ENCODE measurements around the gene KRT76. TPM values are rescaled to one million over a fixed set of nuclear protein-coding genes. Genes with fewer than 3 reads are reported as not detected.

Gene KRT76
- polyA plus RNA-seq (2013, experiment 1 of 2) = not detected
- polyA plus RNA-seq (2013, experiment 2 of 2) = not detected

GRCh38 chr12:52776913-52777395, at the start of gene KRT76:
Gene KRT76 (minus strand): TSS chr12:52777345. CDS start chr12:52777291, 54 bp downstream.
- Histone ChIP-seq H3K4me3 (ENCODE audit: extremely low read depth, insufficient read depth, low read length, poor library complexity, severe bottlenecking) (no peak within 1 kb of the TSS), H3K9me3 (ENCODE audit: control insufficient read depth, low read length) (no peaks in the 10 kb centered on the region)
- 88 to 100% methylated on average over 2 to 8 of the region's 8 CpGs for WGBS, 2 experiments (ENCODE audit: insufficient coverage in 2 of 2)

GRCh38 chr12:52825961-52826360, 48.8 kb upstream of the KRT76 start:
- no peak overlapping the region for H3K27ac ChIP-seq (ENCODE audit: low read depth, low read length, severe bottlenecking)
- no peaks in the 10 kb centered on the region for H3K36me3 ChIP-seq (ENCODE audit: control insufficient read depth, insufficient read depth, low read length)
- peaks cover 6% of the 10 kb centered on the region for H3K4me1 ChIP-seq (ENCODE audit: control insufficient read depth, insufficient read depth, low read length, poor library complexity, severe bottlenecking)
- no peak overlapping the region for H3K4me3 ChIP-seq (ENCODE audit: extremely low read depth, insufficient read depth, low read length, poor library complexity, severe bottlenecking)
- no peaks in the 10 kb centered on the region for H3K9me3 ChIP-seq (ENCODE audit: control insufficient read depth, low read length)
- WGBS, 2 experiments (ENCODE audit: insufficient coverage in 2 of 2) = 95 to 96% methylated on average over 3 of the region's 4 CpGs

More at GRCh38 chr12:52776913-52777395, at the start of gene KRT76:
- H3K4me1 ChIP-seq (ENCODE audit: control insufficient read depth, insufficient read depth, low read length, poor library complexity, severe bottlenecking) = no peaks in the 10 kb centered on the region
- H3K36me3 ChIP-seq (ENCODE audit: control insufficient read depth, insufficient read depth, low read length) = no peaks in the 10 kb centered on the region
- H3K27ac ChIP-seq (ENCODE audit: low read depth, low read length, severe bottlenecking) = no peak within 1 kb of the TSS

GRCh38 chr12:52824741-52825410, 47.7 kb upstream of the KRT76 start:
- peaks cover 6% of the 10 kb centered on the region for H3K4me1 ChIP-seq (ENCODE audit: control insufficient read depth, insufficient read depth, low read length, poor library complexity, severe bottlenecking)
- WGBS, 2 experiments (ENCODE audit: insufficient coverage in 2 of 2) = 86 to 95% methylated on average over 3 of the region's 5 CpGs
- no peak overlapping the region for H3K27ac ChIP-seq (ENCODE audit: low read depth, low read length, severe bottlenecking)
- H3K9me3 ChIP-seq (ENCODE audit: control insufficient read depth, low read length) = no peaks in the 10 kb centered on the region
- H3K4me3 ChIP-seq (ENCODE audit: extremely low read depth, insufficient read depth, low read length, poor library complexity, severe bottlenecking) = no peak overlapping the region
- H3K36me3 ChIP-seq (ENCODE audit: control insufficient read depth, insufficient read depth, low read length) = no peaks in the 10 kb centered on the region

- WGBS, 2 experiments (ENCODE audit: insufficient coverage in 2 of 2) = 89 to 97% methylated on average over 15 of the region's 15 CpGs
- H3K36me3 ChIP-seq (ENCODE audit: control insufficient read depth, insufficient read depth, low read length) = no peaks in the 10 kb centered on the region
Measured at GRCh38 chr12:52823761-52824450, 46.8 kb upstream of the KRT76 start.

GRCh38 chr12:52822771-52823510, 45.8 kb upstream of the KRT76 start:
- 86 to 89% methylated on average over 11 of the region's 16 CpGs for WGBS, 2 experiments (ENCODE audit: insufficient coverage in 2 of 2)
- H3K27ac ChIP-seq (ENCODE audit: low read depth, low read length, severe bottlenecking) = no peak overlapping the region
- peaks cover 6% of the 10 kb centered on the region for H3K4me1 ChIP-seq (ENCODE audit: control insufficient read depth, insufficient read depth, low read length, poor library complexity, severe bottlenecking)

More at GRCh38 chr12:52823761-52824450, 46.8 kb upstream of the KRT76 start:
- Histone ChIP-seq H3K9me3 (ENCODE audit: control insufficient read depth, low read length) (no peaks in the 10 kb centered on the region), H3K4me1 (ENCODE audit: control insufficient read depth, insufficient read depth, low read length, poor library complexity, severe bottlenecking) (peaks cover 6% of the 10 kb centered on the region), H3K4me3 (ENCODE audit: extremely low read depth, insufficient read depth, low read length, poor library complexity, severe bottlenecking) (no peak overlapping the region), H3K27ac (ENCODE audit: low read depth, low read length, severe bottlenecking) (no peak overlapping the region)

GRCh38 chr12:52821826-52822660, 44.9 kb upstream of the KRT76 start:
- no peak overlapping the region for H3K27ac ChIP-seq (ENCODE audit: low read depth, low read length, severe bottlenecking)
- no peaks in the 10 kb centered on the region for H3K36me3 ChIP-seq (ENCODE audit: control insufficient read depth, insufficient read depth, low read length)
- H3K4me1 ChIP-seq (ENCODE audit: control insufficient read depth, insufficient read depth, low read length, poor library complexity, severe bottlenecking) = peaks cover 6% of the 10 kb centered on the region
- 89 to 92% methylated on average over 9 of the region's 10 CpGs for WGBS, 2 experiments (ENCODE audit: insufficient coverage in 2 of 2)
- no peaks in the 10 kb centered on the region for H3K9me3 ChIP-seq (ENCODE audit: control insufficient read depth, low read length)
- H3K4me3 ChIP-seq (ENCODE audit: extremely low read depth, insufficient read depth, low read length, poor library complexity, severe bottlenecking) = no peak overlapping the region

More at GRCh38 chr12:52822771-52823510, 45.8 kb upstream of the KRT76 start:
- H3K36me3 ChIP-seq (ENCODE audit: control insufficient read depth, insufficient read depth, low read length) = no peaks in the 10 kb centered on the region
- H3K4me3 ChIP-seq (ENCODE audit: extremely low read depth, insufficient read depth, low read length, poor library complexity, severe bottlenecking) = no peak overlapping the region
- H3K9me3 ChIP-seq (ENCODE audit: control insufficient read depth, low read length) = no peaks in the 10 kb centered on the region

GRCh38 chr12:52821071-52821730, 44.1 kb upstream of the KRT76 start:
- H3K4me3 ChIP-seq (ENCODE audit: extremely low read depth, insufficient read depth, low read length, poor library complexity, severe bottlenecking) = no peak overlapping the region
- no peak overlapping the region for H3K27ac ChIP-seq (ENCODE audit: low read depth, low read length, severe bottlenecking)
- H3K4me1 ChIP-seq (ENCODE audit: control insufficient read depth, insufficient read depth, low read length, poor library complexity, severe bottlenecking) = peaks cover 4% of the 10 kb centered on the region
- H3K9me3 ChIP-seq (ENCODE audit: control insufficient read depth, low read length) = no peaks in the 10 kb centered on the region
- 76 to 88% methylated on average over 2 to 3 of the region's 4 CpGs for WGBS, 2 experiments (ENCODE audit: insufficient coverage in 2 of 2)
- no peaks in the 10 kb centered on the region for H3K36me3 ChIP-seq (ENCODE audit: control insufficient read depth, insufficient read depth, low read length)

GRCh38 chr12:52820521-52820920, 43.4 kb upstream of the KRT76 start:
- peaks cover 4% of the 10 kb centered on the region for H3K4me1 ChIP-seq (ENCODE audit: control insufficient read depth, insufficient read depth, low read length, poor library complexity, severe bottlenecking)
- H3K4me3 ChIP-seq (ENCODE audit: extremely low read depth, insufficient read depth, low read length, poor library complexity, severe bottlenecking) = no peak overlapping the region
- no peaks in the 10 kb centered on the region for H3K9me3 ChIP-seq (ENCODE audit: control insufficient read depth, low read length)
- WGBS, 2 experiments (ENCODE audit: insufficient coverage in 2 of 2) = 75 to 93% methylated on average over 3 to 4 of the region's 6 CpGs
- H3K36me3 ChIP-seq (ENCODE audit: control insufficient read depth, insufficient read depth, low read length) = no peaks in the 10 kb centered on the region
- H3K27ac ChIP-seq (ENCODE audit: low read depth, low read length, severe bottlenecking) = no peak overlapping the region

- 88 to 93% methylated on average over 5 of the region's 7 CpGs for WGBS, 2 experiments (ENCODE audit: insufficient coverage in 2 of 2)
- H3K36me3 ChIP-seq (ENCODE audit: control insufficient read depth, insufficient read depth, low read length) = no peaks in the 10 kb centered on the region
- H3K27ac ChIP-seq (ENCODE audit: low read depth, low read length, severe bottlenecking) = no peak overlapping the region
- H3K4me1 ChIP-seq (ENCODE audit: control insufficient read depth, insufficient read depth, low read length, poor library complexity, severe bottlenecking) = peaks cover 4% of the 10 kb centered on the region
- no peaks in the 10 kb centered on the region for H3K9me3 ChIP-seq (ENCODE audit: control insufficient read depth, low read length)
- no peak overlapping the region for H3K4me3 ChIP-seq (ENCODE audit: extremely low read depth, insufficient read depth, low read length, poor library complexity, severe bottlenecking)
Measured at GRCh38 chr12:52819731-52820510, 42.8 kb upstream of the KRT76 start.

All from mesodermal cell (in vitro differentiated cells).